Measurements from ENCODE around the gene PRR3.
"Not testable (repeated sequence)": the region's sequence is repeated elsewhere in the genome, so short reads cannot be mapped to it uniquely, and the experiment has no call there.

The PRR3 gene

DNA sequence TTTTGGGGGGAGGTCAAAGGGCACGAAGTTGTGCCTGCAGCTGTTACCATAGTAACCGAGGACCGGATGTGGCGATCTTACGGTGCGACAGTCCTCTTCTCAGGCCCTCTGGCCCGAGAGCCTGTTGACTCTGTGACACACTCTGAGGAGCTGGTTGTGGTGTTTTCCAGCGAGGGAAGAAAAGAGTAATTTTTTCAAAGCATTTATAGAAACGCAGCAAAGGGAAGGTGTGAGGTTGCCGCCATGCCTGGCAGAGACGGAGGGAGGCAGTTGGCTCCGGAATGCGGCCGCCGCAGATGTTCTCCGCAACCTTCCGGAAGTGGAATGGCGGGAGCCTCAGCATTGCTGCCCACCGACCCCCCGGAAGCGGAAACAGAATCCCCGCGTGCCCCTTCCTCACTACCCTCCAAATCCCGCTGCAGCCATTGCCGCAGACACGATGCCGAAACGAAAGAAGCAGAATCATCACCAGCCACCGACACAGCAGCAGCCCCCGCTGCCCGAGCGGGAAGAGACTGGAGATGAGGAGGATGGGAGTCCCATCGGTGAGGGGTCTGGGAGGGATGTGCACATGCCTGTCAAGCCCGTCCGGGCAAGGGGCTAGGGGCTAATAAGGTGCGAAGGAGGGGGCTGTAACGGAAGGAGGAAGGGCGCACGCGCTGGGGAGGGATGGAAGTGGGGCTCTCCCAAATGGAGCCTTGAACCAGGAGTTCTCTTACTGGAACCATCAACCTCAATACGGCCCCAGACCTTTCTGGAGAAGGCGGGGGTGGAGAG, at the start of gene PRR3:
Gene PRR3, plus strand, starts transcription at position 390 of the 777 bp plus-strand sequence. Its CDS starts 50 bp downstream, at position 440.
- DNase-seq: peak; percentile 86

DNA sequence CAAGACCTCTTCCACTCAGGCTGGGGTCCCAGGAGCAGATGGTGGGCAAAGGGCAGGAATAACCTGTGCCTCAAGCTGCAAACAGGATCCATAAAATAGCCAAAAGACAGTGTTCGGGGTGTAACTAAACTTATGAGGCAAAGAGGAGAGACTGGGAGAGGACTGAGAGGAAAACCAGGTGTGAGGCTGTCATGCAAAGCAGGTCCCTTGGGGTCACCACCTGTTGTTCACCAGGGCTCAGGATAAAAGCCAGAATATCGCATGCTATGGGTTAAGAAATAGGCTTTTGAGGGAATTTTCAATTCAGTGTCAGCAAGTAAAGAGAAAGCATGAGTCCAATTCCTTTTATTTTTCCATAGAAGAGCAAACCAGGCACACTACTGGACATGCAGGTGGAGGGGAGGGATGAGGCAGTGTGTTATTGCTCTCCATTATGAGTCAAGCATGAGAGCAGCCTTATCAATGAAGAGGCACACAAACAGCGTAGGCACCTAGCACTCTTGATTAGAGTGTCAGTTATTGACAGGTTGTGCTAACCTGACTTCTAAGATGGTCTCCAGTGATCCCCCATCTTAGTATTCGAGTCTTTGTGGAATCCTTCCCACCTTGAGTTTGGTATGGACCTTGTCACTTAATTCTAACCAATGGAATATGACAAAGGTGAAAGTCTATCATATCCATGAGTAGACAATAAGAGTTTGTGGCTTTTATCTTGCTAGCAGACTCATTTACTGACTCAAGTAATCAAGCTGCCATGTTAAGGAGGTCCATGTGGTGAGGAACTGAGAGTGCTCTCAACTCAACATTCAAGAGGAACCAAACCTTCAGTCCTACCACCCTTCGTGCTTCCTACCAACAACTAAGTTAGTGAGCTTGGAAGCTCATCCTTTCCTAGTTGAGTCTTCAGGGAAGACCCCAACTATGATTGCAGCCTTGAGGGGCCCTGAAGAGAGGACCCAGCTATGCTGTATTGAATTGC, 49.0 kb upstream of the PRR3 start:
- DNase-seq: no peak

- no peak for DNase-seq
Observed at GRCh38 chr6:30508890-30509736, 48.0 kb upstream of the PRR3 start.

DNA sequence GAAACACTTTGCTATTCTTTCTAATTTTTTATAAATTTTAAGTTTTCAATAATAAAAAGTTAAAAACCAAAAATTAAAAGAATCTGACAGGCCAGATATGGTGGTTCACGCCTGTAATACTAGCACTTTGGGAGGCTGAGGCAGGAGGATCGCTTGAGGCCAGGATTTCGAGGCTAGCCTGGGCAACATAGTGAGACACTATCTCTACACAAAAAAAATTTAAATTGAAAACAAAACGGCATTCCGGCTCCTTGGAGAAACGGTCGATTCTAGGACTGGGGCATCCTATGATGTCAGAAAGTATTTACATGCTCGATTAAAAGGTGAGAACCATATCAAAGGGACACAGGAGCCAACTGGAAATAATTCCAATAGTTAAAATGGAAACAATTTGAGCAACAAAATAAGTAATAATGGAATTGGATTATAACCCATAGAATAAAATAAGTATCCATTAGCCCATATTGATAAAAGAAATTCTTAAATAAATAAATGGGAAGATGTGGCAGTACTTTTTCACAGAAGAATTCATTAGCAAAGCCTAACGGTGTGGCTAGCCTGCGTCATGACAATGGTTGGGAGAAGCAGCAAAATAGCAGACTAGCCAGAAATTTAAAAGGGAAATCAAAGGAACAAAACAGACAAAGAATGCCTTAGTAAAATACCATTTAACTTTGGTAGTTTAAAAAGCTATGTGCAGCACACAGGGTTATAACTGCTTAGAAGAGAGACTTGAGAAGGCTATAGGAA, 46.5 kb upstream of the PRR3 start:
- no peak for DNase-seq

- DNase-seq: no peak
Observed at GRCh38 chr6:30511169-30511546, 45.9 kb upstream of the PRR3 start.

DNA sequence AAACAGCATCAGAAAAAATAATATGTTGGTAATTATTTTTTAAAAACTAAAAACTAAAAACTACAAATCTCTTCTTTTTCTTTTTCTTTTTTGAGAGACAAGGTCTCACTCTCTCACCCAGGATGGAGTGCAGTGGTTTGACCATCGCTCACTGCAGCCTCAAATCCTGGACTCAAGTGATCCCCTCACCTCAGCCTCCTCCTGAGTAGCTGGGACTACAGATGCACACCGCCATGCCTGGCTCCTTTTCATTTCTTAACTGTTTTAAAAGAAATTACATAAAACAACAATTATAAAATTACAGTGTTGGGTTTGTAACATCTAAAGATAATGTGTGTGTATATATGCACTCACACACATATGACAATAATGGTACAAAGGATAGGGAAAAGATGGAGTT, 43.6 kb upstream of the PRR3 start:
- DNase-seq: no peak

GRCh38 chr6:30515106-30515505, 42.0 kb upstream of the PRR3 start:
- DNase-seq: no peak

DNA sequence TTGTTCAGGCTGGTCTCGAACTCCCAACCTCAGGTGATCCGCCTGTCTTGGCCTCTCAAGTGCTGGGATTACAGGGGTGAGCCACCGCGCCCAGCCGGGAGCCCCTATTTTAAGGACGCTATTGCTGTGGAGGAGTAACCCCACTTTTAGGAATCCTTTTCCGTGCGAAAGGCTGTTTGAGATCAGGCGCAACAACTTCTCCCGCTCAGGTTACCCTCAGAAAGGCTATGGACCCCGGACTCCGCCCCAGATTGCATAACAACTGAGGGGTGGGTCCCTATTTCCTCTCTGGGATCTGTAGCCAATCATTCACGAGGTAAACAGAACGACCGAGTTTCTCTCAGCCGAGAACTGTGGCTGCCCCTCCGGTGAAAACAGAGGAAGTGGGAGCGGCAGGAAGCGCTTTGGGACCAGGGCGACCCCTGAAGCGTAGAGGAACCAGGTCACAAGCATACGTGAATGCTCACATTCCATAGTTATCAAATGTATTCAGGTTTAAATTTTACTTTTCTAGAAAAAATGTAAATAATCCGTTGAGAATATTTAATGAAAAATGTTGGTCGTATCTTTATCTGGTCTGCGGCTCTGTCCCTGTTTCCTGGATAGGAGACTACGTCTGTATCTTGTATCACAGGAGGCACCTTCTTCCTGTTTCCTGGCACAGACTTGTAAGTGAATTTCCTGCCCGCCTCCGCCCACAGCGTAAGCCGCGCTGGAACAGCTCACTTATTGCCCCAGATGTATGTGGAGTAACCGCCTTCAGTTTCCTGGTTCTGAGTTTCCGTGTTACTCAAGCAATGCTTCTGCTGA, 40.9 kb upstream of the PRR3 start:
- DNase-seq: peak; percentile 81

- DNase-seq: not testable (repeated sequence)
Observed at GRCh38 chr6:30516754-30517076, 40.4 kb upstream of the PRR3 start.

DNA sequence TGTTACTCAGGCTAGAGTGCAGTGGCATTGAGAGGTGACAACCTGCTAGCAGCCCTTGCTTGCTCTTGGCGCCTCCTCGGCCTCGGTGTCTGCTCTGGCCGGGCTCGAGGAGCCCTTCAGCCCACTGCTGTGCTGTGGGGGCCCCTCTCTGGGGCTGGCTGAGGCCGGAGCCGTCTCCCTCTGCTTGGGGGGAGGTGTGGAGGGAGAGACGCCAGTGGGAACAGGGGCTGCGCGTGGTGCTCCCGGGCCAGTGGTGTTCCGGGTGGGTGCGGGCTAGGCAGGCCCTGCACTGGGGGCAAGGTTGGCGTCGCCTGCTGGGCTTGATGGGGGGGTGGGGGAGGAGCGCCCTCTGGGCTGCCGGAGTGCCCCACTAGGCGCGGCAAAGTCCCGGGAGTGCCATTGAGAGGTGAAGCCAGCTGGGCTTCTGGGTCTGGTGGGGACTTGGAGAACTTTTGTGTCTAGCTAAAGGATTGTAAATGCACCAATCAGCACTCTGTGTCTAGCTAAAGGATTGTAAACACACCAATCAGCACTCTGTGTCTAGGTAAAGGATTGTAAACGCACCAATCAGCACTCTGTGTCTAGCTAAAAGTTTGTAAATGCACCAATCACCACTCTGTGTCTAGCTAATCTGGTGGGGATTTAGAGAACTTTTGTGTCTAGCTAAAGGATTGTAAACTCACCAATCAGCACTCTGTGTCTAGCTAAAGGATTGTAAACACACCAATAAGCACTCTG, 39.2 kb upstream of the PRR3 start:
- DNase-seq: not testable (repeated sequence)

DNA sequence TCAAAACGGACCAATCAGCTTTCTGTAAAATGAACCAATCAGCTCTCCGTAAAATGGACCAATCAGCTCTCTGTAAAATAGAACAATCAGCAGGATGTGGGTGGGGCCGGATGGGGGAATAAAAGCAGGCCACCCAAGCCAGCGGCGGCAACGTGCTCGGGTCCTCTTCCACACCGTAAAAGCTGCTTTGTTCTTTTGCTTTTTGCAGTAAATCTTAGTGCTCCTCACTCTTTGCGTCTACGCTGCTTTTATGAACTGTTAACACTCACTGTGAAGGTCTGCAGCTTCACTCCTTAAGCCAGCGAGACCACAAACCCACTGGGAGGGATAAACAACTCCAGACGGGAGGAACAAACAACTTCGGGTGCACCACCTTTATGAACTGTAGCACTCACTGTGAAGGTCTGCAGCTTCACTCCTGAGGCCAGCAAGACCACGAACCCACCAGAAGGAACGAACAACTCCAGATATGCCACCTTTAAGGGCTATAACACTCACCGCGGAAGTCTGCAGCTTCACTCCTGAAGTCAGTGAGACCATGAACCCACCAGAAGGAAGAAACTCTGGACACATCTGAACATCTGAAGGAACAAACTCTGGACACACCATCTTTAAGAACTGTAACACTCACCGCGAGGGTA, 38.5 kb upstream of the PRR3 start:
- DNase-seq: not testable (repeated sequence)

- DNase-seq: no peak
Observed at GRCh38 chr6:30520522-30520921, 36.6 kb upstream of the PRR3 start.

DNA sequence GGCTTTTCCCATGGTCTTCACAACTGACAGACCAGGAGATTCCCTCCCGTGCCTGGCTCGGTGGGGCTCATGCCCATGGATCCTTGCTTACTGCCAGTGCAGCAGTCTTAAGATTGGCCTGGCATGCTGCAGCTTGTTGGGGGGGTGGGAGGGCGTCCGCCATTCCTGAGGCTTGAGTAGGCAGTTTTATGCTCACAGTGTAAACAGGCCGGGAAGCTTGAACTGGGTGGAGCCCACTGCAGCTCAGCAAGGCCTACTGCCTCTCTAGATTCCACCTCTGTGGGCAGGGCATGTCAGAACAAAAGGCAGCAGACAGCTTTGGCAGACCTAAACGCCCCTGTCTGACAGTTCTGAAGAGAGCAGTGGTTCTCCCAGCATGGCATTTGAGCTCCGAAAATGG, 36.0 kb upstream of the PRR3 start:
- not testable (repeated sequence) for DNase-seq

DNA sequence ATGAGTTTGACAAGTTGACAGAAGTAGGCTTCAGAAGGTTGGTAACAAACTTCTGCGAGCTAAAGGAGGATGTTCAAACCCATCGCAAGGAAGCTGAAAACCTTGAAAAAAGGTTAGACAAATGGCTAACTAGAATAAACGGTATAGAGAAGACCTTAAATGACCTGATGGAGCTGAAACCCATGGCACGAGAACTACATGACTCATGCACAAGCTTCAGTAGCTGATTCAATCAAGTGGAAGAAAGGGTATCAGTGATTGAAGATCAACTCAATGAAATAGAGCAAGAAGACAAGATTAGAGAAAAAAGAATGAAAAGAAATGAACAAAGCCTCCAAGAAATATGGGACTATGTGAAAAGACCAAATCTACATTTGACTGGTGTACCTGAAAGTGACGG, 35.1 kb upstream of the PRR3 start:
- not testable (repeated sequence) for DNase-seq

DNA sequence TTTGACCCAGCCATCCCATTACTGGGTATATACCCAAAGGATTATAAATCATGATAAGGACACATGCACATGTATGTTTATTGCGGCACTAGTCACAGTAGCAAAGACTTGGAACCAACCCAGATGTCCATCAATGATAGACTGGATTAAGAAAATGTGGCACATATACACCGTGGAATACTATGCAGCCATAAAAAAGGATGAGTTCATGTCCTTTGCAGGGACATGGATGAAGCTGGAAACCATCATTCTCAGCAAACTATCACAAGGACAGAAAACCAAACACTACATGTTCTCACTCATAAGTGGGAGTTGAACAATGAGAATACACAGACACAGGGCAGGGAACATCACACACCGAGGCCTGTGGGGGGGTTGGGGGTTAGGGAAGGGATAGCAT, 30.7 kb upstream of the PRR3 start:
- DNase-seq: not testable (repeated sequence)

DNA sequence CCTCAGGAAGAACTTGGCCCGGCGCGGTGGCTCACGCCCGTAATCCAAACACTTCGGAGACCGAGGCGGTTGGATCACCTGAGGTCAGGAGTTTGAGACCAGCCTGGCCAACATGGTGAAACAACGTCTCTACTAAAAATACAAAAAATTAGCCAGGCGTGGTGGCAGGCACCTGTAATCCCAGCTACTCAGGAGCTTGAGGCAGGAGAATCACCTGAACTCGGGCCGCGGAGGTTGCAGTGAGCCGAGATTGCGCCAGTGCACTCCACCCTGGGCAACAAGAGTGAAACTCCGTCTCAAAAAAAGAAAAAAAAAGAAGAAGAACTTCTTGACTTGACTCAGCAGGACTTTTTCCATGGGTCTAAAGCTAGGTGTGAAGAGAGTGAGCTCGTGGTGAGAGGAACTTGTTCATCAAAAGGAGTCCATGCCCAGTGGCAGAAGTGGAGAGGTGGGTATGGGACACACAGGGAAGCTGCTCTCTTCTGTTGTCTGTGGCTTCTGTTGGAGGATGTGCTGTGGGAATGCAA, 27.7 kb upstream of the PRR3 start:
- DNase-seq: not testable (repeated sequence)

DNA sequence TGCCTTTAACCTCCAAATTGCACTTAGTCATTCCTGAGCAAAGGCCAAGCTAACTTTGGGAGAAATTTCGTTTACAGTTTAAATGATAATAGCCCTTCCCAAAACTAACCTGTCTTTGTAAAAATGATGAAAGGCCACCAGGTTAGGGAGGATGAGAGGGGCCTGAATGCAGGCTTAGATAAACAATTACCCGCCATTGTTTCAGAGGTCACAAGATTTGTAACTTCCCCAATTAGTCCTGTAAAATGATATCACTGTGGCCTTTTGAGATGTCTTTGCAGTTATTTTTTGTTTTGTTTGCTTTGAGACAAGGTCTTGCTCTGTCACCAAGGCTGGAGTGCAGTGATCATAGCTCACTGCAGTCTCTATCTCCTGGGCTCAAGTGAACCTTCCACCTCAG, 27.1 kb upstream of the PRR3 start:
- no peak for DNase-seq

DNA sequence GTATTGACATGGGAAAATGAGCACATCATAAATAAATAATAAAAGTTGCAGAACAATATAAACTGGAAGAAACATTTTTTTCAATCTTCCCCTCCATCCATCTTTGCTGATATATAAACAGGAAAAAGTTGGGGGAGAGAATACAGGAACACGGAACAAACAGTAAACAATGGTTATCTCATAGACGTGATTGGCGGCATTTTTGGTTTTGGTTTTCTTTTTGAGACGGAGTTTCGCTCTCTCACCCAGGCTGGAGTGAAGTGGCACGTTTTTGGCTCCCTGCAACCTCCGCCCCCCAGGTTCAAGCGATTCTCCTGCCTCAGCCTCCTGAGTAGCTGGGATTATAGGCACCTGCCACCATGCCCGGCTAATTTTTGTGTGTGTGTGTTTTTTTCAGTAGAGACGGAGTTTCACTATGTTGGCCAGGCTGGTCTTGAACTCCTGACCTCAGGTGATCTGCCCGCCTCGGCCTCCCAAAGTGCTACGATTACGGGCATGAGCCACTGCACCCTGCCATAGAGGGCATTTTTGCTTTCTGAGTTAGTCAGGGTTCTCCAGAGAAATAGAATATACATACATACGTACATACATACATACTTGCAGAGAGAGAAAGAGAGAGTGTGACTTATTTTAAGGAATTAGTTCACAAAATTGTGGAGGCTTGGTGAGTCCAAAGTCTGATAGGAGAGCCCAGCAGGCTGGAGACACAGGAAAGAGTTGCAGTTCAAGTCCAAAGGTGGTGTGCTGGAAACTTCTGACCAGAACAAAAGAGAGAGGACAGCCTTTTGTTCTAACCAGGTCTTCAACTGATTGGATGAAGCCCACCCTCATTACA, 23.4 kb upstream of the PRR3 start:
- DNase-seq: no peak

DNA sequence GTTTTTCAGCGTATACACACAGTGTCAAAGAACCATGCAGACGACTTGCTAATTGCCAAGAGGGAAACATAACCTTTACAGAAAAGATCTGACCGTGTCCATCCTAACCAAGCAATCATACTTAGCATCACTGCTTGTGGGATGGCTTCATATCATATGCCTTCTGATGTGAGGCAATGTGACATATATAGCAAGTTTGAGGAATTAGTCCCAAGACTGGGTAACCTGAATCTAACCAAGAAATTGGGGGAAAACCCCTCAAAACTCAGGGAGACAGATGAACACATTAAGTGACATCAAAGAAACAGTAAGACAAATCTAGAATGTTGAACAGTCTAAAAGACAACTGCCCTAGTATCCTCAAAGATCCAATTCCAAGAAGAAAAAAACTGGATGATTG, 19.2 kb upstream of the PRR3 start:
- DNase-seq: no peak
